Activated CD8-positive, alpha-beta T cell treated with anti-CD3 and anti-CD28 coated beads, Interleukin-2, amount 10 ng/mL, durations not matched to agents 7 days and 5 days (primary cell): ENCODE measurements around the gene SPATA25. TPM values are rescaled to one million over a fixed set of nuclear protein-coding genes. Genes with fewer than 3 reads are reported as not detected.

ENCODE experiments used
- ATAC-seq: fragments of 150-1000 bp; cut with Tn5 transposase; one replicate; pipeline ENCODE4 v1.10.0; 2021; ENCODE audit warnings: moderate library complexity
- CTCF ChIA-PET: fragments of 350-600 bp; sonication (Branson Sonifier 250); formaldehyde crosslinking; loops from one replicate; lab custom pipeline; 2021; ENCODE audit warnings: antibody characterized with exemption; lab: Charles Lee
- POLR2A ChIA-PET: fragments of 350-600 bp; sonication (Branson Sonifier 250); formaldehyde crosslinking; loops from one replicate; lab custom pipeline; 2021; ENCODE audit warnings: antibody characterized with exemption; lab: Charles Lee
- DNase-seq: peaks from one replicate; pipeline ENCODE4 v3.0.0-alpha.2; 2020
- H3K27ac Mint-ChIP-seq: one replicate; pipeline ENCODE4 v1.8.0; 2021; ENCODE audit warnings: mild to moderate bottlenecking, mixed read lengths
- H3K27me3 Mint-ChIP-seq: one replicate; pipeline ENCODE4 v1.8.0; 2021; ENCODE audit warnings: low read depth, mixed read lengths
- H3K36me3 Mint-ChIP-seq: one replicate; pipeline ENCODE4 v1.8.0; 2021; ENCODE audit warnings: low read depth, mixed read lengths
- H3K4me1 Mint-ChIP-seq: one replicate; pipeline ENCODE4 v1.8.0; 2021; ENCODE audit warnings: low read depth, mixed read lengths
- H3K4me3 Mint-ChIP-seq: one replicate; pipeline ENCODE4 v1.8.0; 2021; ENCODE audit warnings: mild to moderate bottlenecking, mixed read lengths
- H3K9me3 Mint-ChIP-seq: one replicate; pipeline ENCODE4 v1.8.0; 2022; ENCODE audit warnings: mixed read lengths; ENCODE audit not compliant: insufficient read depth
- total RNA-seq, 2 experiments: library from RNA; stranded (reverse); gene quantifications; one replicate each; pipeline ENCODE4 v1.2.3, GENCODE V29; 2021

The SPATA25 gene
- total RNA-seq, 2 experiments from 2014 or later = 0.76 to 1.4 TPM

- Mint-ChIP-seq H3K27ac (peak overlapping the region; percentile 82), H3K9me3 (no peaks in the 10 kb centered on the region), H3K27me3 (no peaks in the 10 kb centered on the region), H3K4me1 (peaks cover 41% of the 10 kb centered on the region), H3K4me3 (peak overlapping the region; percentile 87), H3K36me3 (peaks cover 2% of the 10 kb centered on the region)
- no peak for DNase-seq
- ATAC-seq = no peak
- ChIA-PET POLR2A (interaction anchor here (0.6 to 4.6 kb wide), 9 partner anchors 9 to 472 kb away, joined by 3 to 39 read pairs (median 4); partner anchors contain the start of genes DNTTIP1, PCIF1, WFDC3 and ZSWIM1), CTCF (interaction anchor here (1.4 to 2.0 kb wide), 2 partner anchors 68 to 78 kb away, joined by 7 to 10 read pairs; no protein-coding TSS in a partner anchor)
Measured at GRCh38 chr20:45892049-45892825, 4.8 kb upstream of the SPATA25 start.

GRCh38 chr20:45890985-45891983 is 3.9 kb upstream of the SPATA25 start, which contains the start of the genes CTSA and NEURL2:
CTSA (plus strand) TSS chr20:45891335; CDS start chr20:45891569, 234 bp downstream.
NEURL2 (minus strand) TSS chr20:45891208; CDS start chr20:45890991, 217 bp downstream.
- Mint-ChIP-seq H3K27ac (peak within 1 kb of the TSS; percentile 82), H3K9me3 (no peaks in the 10 kb centered on the region), H3K4me1 (peaks cover 43% of the 10 kb centered on the region), H3K36me3 (peaks cover 4% of the 10 kb centered on the region), H3K27me3 (no peaks in the 10 kb centered on the region), H3K4me3 (peak within 1 kb of the TSS; percentile 87)
- ATAC-seq (peak; percentile 87), DNase-seq (peak; percentile 91)
- ChIA-PET CTCF (interaction anchor here (0.8 to 3.3 kb wide), 9 partner anchors 10 to 122 kb away, joined by 3 to 22 read pairs (median 4); partner anchors contain the start of genes ACOT8 and ZSWIM1), POLR2A (interaction anchor here (0.5 to 4.6 kb wide), 16 partner anchors 10 to 471 kb away, joined by 3 to 39 read pairs (median 3); partner anchors contain the start of genes DNTTIP1, PCIF1, WFDC3 and ZNF335)

- Mint-ChIP-seq H3K27ac (peak overlapping the region; percentile 61), H3K4me3 (peak overlapping the region; percentile 87), H3K9me3 (no peaks in the 10 kb centered on the region), H3K36me3 (peaks cover 4% of the 10 kb centered on the region), H3K27me3 (no peaks in the 10 kb centered on the region), H3K4me1 (peaks cover 48% of the 10 kb centered on the region)
- DNase-seq (peak; percentile 58), ATAC-seq (peak; percentile 36)
- ChIA-PET POLR2A (interaction anchor here (0.5 to 4.6 kb wide), 11 partner anchors 9 to 98 kb away, joined by 3 to 39 read pairs (median 3); partner anchors contain the start of genes DNTTIP1, PCIF1, WFDC3 and ZNF335), CTCF (interaction anchor here (0.6 to 3.3 kb wide), 14 partner anchors 9 to 123 kb away, joined by 3 to 22 read pairs (median 4); partner anchors contain the start of genes ACOT8 and ZSWIM1)
Measured at GRCh38 chr20:45890077-45890984, 2.9 kb upstream of the SPATA25 start.

- POLR2A ChIA-PET = interaction anchor here (1.7 to 3.1 kb wide), 2 partner anchors 8 to 46 kb away, joined by 8 to 27 read pairs; partner anchors contain the start of genes PCIF1 and ZSWIM1
- no peaks in the 10 kb centered on the region for H3K9me3 Mint-ChIP-seq
- DNase-seq (no peak), ATAC-seq (no peak)
- peaks cover 12% of the 10 kb centered on the region for H3K36me3 Mint-ChIP-seq
- H3K27me3 Mint-ChIP-seq = no peaks in the 10 kb centered on the region
- peaks cover 45% of the 10 kb centered on the region for H3K4me1 Mint-ChIP-seq
- no peak overlapping the region for H3K27ac Mint-ChIP-seq
- H3K4me3 Mint-ChIP-seq = no peak overlapping the region
- CTCF ChIA-PET = interaction anchor here (1.5 to 3.3 kb wide), 4 partner anchors 7 to 90 kb away, joined by 3 to 22 read pairs (median 12); partner anchors contain the start of gene ZSWIM1
Measured at GRCh38 chr20:45888681-45889080, 1.3 kb upstream of the SPATA25 start.

GRCh38 chr20:45886590-45887345 is 654 bp downstream of the SPATA25 start:
- CTCF ChIA-PET = interaction anchor here (0.7 to 1.9 kb wide), 3 partner anchors 23 to 88 kb away, joined by 3 to 8 read pairs (median 3); no protein-coding TSS in a partner anchor
- POLR2A ChIA-PET = interaction anchor here (1.2 kb wide), 1 partner anchor 50 kb away, joined by 4 read pairs; no protein-coding TSS in a partner anchor
- DNase-seq (no peak), ATAC-seq (no peak)
- H3K27me3 Mint-ChIP-seq = no peaks in the 10 kb centered on the region
- peaks cover 29% of the 10 kb centered on the region for H3K36me3 Mint-ChIP-seq
- no peak overlapping the region for H3K4me3 Mint-ChIP-seq
- H3K9me3 Mint-ChIP-seq = no peaks in the 10 kb centered on the region
- H3K4me1 Mint-ChIP-seq = peaks cover 46% of the 10 kb centered on the region
- H3K27ac Mint-ChIP-seq = no peak overlapping the region

GRCh38 chr20:45883100-45883469 is 4.3 kb downstream of the SPATA25 start:
- no peak for ATAC-seq
- POLR2A ChIA-PET = interaction anchor here (4.8 kb wide), 1 partner anchor 51 kb away, joined by 24 read pairs; the partner anchor contains the start of gene PCIF1
- CTCF ChIA-PET = interaction anchor here (0.9 to 2.6 kb wide), 2 partner anchors 27 to 51 kb away, joined by 3 to 8 read pairs; no protein-coding TSS in a partner anchor
- peak overlapping the region; percentile 10 for H3K4me3 Mint-ChIP-seq
- H3K4me1 Mint-ChIP-seq = peaks cover 42% of the 10 kb centered on the region
- peaks cover 32% of the 10 kb centered on the region for H3K36me3 Mint-ChIP-seq
- no peaks in the 10 kb centered on the region for H3K9me3 Mint-ChIP-seq
- H3K27ac Mint-ChIP-seq = no peak overlapping the region
- DNase-seq = no peak
- H3K27me3 Mint-ChIP-seq = no peaks in the 10 kb centered on the region

- H3K27me3 Mint-ChIP-seq = no peaks in the 10 kb centered on the region
- DNase-seq (no peak), ATAC-seq (no peak)
- peaks cover 32% of the 10 kb centered on the region for H3K36me3 Mint-ChIP-seq
- no peak overlapping the region for H3K27ac Mint-ChIP-seq
- H3K4me3 Mint-ChIP-seq = peak overlapping the region; percentile 63
- peaks cover 42% of the 10 kb centered on the region for H3K4me1 Mint-ChIP-seq
- POLR2A ChIA-PET = interaction anchor here (1.0 to 4.8 kb wide), 4 partner anchors 8 to 66 kb away, joined by 3 to 27 read pairs (median 16); partner anchors contain the start of genes ACOT8, CTSA, NEURL2 and PCIF1
- no peaks in the 10 kb centered on the region for H3K9me3 Mint-ChIP-seq
- CTCF ChIA-PET = interaction anchor here (2.2 to 2.6 kb wide), 2 partner anchors 8 to 51 kb away, joined by 8 to 22 read pairs; partner anchors contain the start of genes CTSA and NEURL2
Measured at GRCh38 chr20:45882469-45883099, 4.8 kb downstream of the SPATA25 start.

- H3K27me3 Mint-ChIP-seq = no peaks in the 10 kb centered on the region
- ATAC-seq (peak; percentile 99), DNase-seq (peak; percentile 99)
- peak within 1 kb of the TSS; percentile 86 for H3K4me3 Mint-ChIP-seq
- H3K4me1 Mint-ChIP-seq = peaks cover 39% of the 10 kb centered on the region
- POLR2A ChIA-PET = interaction anchor here (0.5 to 4.8 kb wide), 14 partner anchors 9 to 1662 kb away, joined by 3 to 27 read pairs (median 4); partner anchors contain the start of genes ACOT8, CTSA, NEURL2 and PCIF1
- CTCF ChIA-PET = interaction anchor here (0.6 to 2.6 kb wide), 7 partner anchors 9 to 116 kb away, joined by 3 to 22 read pairs (median 5); partner anchors contain the start of genes CTSA and NEURL2
- H3K27ac Mint-ChIP-seq = peak within 1 kb of the TSS; percentile 84
- no peaks in the 10 kb centered on the region for H3K9me3 Mint-ChIP-seq
- peaks cover 38% of the 10 kb centered on the region for H3K36me3 Mint-ChIP-seq
Measured at GRCh38 chr20:45880988-45881788, 6.2 kb downstream of the SPATA25 start, which contains the start of gene ZSWIM1. ZSWIM1 (plus strand) TSS chr20:45881227; CDS start chr20:45882593, 1,366 bp downstream.
